Measurements from ENCODE around the gene VCAN.

VCAN gene

DNA sequence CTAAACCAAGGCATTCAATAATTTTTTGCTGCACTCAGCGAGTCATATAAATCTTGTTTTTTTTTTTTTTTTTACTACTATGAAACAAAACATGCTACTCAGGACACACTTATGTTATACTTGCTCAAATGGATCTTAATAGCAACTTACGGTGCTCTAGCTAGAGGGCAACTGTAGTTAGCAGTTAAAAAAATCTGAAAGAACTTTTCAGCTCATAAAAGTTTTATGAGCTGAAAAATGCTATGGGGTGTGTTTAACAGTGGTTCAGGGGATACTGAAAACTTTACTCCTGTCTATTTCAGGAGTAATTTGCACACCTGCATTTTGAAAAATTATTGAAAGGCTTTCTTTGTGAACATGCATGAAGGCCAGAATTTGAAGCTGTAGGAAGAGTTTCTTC, 53.4 kb downstream of the VCAN start:
- TF ChIP-seq GATA2 (IDR thresholded peaks at IDR 0.05; ENCODE audit: low read depth, low read length) (no peak), GATA3 (IDR thresholded peaks at IDR 0.05; ENCODE audit: low read depth, low read length) (no peak)

DNA sequence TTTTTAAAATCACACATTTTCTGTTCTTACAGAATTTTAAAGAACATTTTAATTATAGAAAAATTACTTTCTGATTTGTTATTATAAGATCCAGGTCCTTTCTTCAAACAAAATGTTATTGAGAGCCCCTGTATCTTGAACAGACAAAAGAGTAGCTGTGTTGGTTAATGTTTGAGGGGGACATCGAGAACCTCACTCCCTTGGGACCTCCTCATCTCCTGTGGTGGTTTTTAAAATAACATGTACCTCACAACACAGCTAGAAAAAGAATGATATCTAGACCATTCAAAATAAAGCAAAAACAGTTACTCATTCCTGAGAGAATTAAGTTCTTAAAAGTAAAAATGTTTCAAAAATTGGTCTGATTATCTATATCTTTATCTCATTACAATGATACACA, 54.7 kb downstream of the VCAN start:
- TF ChIP-seq GATA3 (IDR thresholded peaks at IDR 0.05; ENCODE audit: low read depth, low read length) (no peak), GATA2 (IDR thresholded peaks at IDR 0.05; ENCODE audit: low read depth, low read length) (no peak)

DNA sequence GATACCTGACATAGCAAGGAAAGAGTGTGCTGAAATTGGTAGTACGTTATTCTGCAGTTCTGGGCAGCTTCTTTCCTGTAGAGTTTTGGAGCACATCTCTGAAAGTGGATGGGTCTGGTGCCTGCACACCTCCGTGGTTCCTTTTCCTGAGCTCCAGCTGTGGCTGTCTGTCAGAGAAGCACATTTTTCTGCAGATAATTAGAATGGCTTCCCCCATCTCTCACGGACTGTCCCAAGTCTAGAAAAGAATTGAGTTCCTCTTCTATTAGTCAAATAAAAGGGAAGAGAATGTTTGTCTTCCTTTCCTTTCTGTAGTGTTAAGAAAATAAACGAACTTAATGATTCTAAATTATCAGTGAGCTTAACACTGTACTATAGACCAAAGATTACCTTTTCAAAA, 55.7 kb downstream of the VCAN start:
- TF ChIP-seq GATA3 (IDR thresholded peaks at IDR 0.05; ENCODE audit: low read depth, low read length) (no peak), GATA2 (IDR thresholded peaks at IDR 0.05; ENCODE audit: low read depth, low read length) (no peak)

DNA sequence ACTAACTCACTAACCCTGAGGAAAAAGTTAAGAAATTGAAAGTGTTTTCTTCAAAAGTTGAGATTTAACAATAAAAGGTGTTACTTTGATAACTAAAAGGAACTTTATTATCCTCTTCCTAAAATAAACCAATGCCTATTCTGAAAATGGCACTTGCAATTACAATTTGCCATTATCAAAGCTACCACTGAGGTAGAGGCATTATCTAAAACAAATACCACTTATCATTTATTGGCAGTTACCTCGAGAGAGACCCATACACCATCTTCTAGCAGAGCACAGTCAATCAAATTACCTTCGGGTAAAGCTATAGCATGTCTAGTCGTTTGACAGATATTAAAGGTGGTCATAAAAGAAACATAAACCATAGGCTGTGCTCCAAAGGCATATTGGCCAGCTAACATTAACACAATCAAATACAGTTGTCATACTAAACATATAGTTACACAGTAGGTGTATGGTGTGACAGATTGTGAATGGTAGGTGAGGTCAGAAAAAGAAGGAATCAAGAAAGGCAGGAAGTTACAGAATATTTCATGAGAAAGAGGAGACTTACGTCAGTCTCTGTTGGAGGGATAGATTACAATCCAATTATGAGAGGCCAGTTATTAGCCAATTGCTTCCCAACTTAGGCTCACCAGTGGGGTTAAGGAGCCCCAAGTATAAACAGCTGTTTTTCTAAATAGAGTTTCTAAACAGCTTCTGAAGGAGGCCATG, 56.3 kb downstream of the VCAN start:
- TF ChIP-seq GATA3 (IDR thresholded peaks at IDR 0.05; ENCODE audit: low read depth, low read length) (no peak), GATA2 (IDR thresholded peaks at IDR 0.05; ENCODE audit: low read depth, low read length) (no peak)

DNA sequence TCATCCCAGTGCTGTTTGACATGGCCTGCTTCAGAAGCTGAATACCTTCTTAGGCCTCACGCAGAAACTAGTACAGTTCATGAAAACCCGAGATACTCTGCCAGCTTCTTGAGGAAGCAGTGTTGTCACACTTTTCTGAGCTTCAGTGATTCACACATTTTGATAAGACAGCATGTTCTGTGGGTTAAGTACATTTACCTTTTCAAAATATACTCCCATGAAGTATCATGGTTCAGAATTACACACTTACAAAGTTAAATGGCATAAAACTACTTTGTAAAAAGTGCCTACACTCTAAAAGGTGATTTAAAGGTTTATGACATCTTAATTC, 56.9 kb downstream of the VCAN start:
- TF ChIP-seq GATA2 (IDR thresholded peaks at IDR 0.05; ENCODE audit: low read depth, low read length) = no peak
- no peak for TF ChIP-seq GATA3 (IDR thresholded peaks at IDR 0.05; ENCODE audit: low read depth, low read length)

DNA sequence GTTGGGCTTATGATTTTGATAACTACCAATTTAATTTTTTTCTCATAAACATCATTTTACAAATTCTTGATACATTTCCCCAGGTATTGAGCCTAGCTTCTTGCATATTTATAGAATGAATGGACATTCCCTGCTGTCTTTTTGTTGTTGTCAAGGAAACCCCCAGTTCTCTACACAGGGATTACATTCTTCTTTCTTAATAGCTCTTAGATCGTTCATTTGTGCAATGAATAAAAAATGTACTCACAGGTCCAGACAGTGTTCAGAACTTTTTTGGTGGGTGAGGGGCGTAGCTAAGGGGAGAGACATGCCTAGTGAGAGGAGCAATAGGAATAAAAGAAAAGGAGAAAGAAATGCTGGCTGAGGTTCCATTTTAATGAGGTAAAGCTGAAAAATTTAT, 58.6 kb downstream of the VCAN start:
- TF ChIP-seq GATA3 (IDR thresholded peaks at IDR 0.05; ENCODE audit: low read depth, low read length) = no peak
- TF ChIP-seq GATA2 (IDR thresholded peaks at IDR 0.05; ENCODE audit: low read depth, low read length) = no peak

DNA sequence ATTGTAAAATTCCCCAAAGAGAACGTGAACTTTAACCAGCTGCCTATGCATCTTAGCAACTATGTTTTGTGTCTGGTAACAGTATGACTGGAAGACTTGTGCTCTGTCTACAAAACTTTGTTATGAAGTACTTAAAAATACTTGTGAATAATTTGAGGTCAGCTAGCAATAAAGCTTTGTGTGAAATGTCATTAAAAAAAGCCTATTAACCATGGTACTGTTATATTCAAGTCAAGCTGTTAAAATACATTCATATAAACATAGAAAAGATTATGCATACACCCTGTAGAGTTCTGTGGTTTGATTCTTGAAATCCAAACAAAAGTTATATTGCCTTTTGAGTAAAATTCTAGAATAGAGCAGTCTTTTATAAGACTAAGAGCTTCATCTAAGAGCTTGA, 60.1 kb downstream of the VCAN start:
- TF ChIP-seq GATA2 (IDR thresholded peaks at IDR 0.05; ENCODE audit: low read depth, low read length) = no peak
- no peak for TF ChIP-seq GATA3 (IDR thresholded peaks at IDR 0.05; ENCODE audit: low read depth, low read length)

DNA sequence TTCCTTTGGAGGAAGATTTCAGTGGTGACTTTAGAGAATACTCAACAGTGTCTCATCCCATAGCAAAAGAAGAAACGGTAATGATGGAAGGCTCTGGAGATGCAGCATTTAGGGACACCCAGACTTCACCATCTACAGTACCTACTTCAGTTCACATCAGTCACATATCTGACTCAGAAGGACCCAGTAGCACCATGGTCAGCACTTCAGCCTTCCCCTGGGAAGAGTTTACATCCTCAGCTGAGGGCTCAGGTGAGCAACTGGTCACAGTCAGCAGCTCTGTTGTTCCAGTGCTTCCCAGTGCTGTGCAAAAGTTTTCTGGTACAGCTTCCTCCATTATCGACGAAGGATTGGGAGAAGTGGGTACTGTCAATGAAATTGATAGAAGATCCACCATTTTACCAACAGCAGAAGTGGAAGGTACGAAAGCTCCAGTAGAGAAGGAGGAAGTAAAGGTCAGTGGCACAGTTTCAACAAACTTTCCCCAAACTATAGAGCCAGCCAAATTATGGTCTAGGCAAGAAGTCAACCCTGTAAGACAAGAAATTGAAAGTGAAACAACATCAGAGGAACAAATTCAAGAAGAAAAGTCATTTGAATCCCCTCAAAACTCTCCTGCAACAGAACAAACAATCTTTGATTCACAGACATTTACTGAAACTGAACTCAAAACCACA, 67.4 kb downstream of the VCAN start:
- no peak for TF ChIP-seq GATA2 (IDR thresholded peaks at IDR 0.05; ENCODE audit: low read depth, low read length)
- TF ChIP-seq GATA3 (IDR thresholded peaks at IDR 0.05; ENCODE audit: low read depth, low read length) = no peak

DNA sequence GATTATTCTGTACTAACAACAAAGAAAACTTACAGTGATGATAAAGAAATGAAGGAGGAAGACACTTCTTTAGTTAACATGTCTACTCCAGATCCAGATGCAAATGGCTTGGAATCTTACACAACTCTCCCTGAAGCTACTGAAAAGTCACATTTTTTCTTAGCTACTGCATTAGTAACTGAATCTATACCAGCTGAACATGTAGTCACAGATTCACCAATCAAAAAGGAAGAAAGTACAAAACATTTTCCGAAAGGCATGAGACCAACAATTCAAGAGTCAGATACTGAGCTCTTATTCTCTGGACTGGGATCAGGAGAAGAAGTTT, 67.9 kb downstream of the VCAN start:
- TF ChIP-seq GATA3 (IDR thresholded peaks at IDR 0.05; ENCODE audit: low read depth, low read length) = no peak
- TF ChIP-seq GATA2 (IDR thresholded peaks at IDR 0.05; ENCODE audit: low read depth, low read length) = no peak

DNA sequence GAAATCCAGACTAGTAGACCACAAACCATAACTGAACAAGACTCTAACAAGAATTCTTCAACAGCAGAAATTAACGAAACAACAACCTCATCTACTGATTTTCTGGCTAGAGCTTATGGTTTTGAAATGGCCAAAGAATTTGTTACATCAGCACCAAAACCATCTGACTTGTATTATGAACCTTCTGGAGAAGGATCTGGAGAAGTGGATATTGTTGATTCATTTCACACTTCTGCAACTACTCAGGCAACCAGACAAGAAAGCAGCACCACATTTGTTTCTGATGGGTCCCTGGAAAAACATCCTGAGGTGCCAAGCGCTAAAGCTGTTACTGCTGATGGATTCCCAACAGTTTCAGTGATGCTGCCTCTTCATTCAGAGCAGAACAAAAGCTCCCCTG, 68.6 kb downstream of the VCAN start:
- no peak for TF ChIP-seq GATA3 (IDR thresholded peaks at IDR 0.05; ENCODE audit: low read depth, low read length)
- TF ChIP-seq GATA2 (IDR thresholded peaks at IDR 0.05; ENCODE audit: low read depth, low read length) = no peak

DNA sequence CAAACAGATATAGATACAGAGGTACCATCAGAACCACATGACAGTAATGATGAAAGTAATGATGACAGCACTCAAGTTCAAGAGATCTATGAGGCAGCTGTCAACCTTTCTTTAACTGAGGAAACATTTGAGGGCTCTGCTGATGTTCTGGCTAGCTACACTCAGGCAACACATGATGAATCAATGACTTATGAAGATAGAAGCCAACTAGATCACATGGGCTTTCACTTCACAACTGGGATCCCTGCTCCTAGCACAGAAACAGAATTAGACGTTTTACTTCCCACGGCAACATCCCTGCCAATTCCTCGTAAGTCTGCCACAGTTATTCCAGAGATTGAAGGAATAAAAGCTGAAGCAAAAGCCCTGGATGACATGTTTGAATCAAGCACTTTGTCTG, 69.2 kb downstream of the VCAN start:
- TF ChIP-seq GATA3 (IDR thresholded peaks at IDR 0.05; ENCODE audit: low read depth, low read length) = no peak
- TF ChIP-seq GATA2 (IDR thresholded peaks at IDR 0.05; ENCODE audit: low read depth, low read length) = no peak

DNA sequence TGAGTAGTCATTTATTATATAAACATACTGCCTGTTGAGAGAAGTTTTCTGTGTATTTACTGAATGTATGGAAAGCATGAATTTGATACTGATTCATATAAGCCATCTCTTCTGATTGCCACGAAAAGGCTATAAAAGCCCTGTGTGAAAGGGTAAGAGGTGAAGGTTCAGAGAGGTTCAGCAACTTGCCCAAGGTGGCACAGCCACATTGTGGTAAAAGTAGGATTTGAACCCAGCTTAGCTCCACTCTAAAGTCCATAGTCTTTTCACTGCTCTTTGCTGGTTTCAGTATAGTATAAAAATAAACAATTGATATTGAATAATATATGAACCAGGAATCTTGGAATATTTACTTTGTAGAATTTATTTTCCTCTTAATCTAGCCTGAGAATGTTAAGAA, 71.3 kb downstream of the VCAN start:
- TF ChIP-seq GATA2 (IDR thresholded peaks at IDR 0.05; ENCODE audit: low read depth, low read length) (no peak), GATA3 (IDR thresholded peaks at IDR 0.05; ENCODE audit: low read depth, low read length) (no peak)

DNA sequence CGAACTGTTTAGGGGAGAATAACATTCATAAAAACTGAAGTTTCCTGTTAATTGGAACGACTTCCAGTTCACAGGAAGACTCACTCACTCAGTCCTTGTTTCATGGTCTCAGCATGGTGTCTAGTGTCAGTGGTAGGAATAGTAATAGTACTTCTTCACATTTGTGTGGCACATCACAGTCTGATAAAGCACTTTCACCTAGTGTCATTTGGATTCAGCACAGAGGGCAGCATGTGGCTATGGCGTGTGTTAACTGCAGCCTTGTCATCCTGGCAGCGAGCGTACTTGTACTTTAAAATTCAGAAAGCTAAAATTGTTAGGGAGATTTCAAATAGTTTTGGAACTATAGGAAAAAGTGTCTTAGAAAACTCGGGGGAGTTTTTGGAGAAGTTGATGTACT, 72.4 kb downstream of the VCAN start:
- TF ChIP-seq GATA3 (IDR thresholded peaks at IDR 0.05; ENCODE audit: low read depth, low read length) (no peak), GATA2 (IDR thresholded peaks at IDR 0.05; ENCODE audit: low read depth, low read length) (no peak)

DNA sequence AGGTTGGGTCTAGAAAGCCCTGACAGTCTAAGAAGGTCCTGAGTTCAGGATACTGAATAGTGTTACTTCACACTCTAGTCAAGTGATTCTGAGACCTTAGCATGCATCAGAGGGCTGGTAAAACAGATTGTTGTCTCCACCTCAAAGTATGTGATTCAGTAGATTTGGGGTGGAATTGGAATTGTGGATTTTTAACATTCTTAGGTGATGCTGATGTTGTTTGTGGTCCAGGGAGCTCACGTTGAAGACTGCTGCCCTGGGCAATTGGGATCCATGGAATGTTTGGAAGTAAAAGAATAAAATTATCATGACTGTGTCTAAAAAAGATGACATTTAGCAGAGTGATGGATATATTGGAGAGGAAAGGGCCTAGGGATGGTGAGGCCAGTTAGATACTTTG, 75.6 kb downstream of the VCAN start:
- no peak for TF ChIP-seq GATA2 (IDR thresholded peaks at IDR 0.05; ENCODE audit: low read depth, low read length)
- TF ChIP-seq GATA3 (IDR thresholded peaks at IDR 0.05; ENCODE audit: low read depth, low read length) = no peak

DNA sequence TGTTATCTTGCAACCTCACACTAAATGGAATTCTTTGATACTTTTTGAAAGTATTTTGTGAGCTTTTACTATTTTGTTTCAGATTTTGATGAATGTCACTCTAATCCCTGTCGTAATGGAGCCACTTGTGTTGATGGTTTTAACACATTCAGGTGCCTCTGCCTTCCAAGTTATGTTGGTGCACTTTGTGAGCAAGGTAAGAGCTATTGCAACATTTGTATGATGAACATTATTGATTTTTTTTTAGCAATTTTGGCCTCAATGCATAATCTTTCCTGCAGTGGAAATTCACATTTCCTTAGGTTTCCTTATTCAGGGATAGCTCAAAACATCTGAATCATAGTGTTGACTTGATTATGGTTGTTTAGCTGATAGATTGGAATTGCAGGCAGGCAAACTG, 76.3 kb downstream of the VCAN start:
- no peak for TF ChIP-seq GATA3 (IDR thresholded peaks at IDR 0.05; ENCODE audit: low read depth, low read length)
- no peak for TF ChIP-seq GATA2 (IDR thresholded peaks at IDR 0.05; ENCODE audit: low read depth, low read length)

DNA sequence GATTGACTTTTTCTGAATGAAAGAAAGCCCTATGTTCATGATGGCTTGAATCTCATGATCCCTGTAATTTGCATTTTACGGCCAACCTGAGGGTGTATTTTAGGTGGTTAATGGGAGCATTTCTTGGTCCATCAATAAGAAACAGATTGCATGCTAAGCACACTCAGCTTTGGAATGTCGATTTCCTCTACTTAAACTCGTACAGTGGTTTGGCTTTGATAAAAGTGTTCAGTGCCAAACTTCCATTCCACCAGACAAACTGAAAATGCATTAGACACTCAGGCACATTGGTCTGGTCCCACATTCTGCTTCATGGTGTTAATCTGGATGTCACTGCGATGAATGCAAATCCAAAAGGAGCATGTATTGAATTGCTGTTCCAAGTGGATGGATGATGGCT, 77.0 kb downstream of the VCAN start:
- TF ChIP-seq GATA3 (IDR thresholded peaks at IDR 0.05; ENCODE audit: low read depth, low read length) (no peak), GATA2 (IDR thresholded peaks at IDR 0.05; ENCODE audit: low read depth, low read length) (no peak)
